GM18502 (cell line): Measurements from ENCODE around the gene ARNT2.
"Not testable (repeated sequence)": the region's sequence is repeated elsewhere in the genome, so short reads cannot be mapped to it uniquely, and the experiment has no call there.

ENCODE experiments used
- ATAC-seq: cut with Tn5 transposase; IDR thresholded peaks from one replicate; pipeline ENCODE4 v1.9.1; 2021; ENCODE audit warnings: mild to moderate bottlenecking; ENCODE audit not compliant: unreplicated experiment, poor library complexity

ARNT2 gene

DNA sequence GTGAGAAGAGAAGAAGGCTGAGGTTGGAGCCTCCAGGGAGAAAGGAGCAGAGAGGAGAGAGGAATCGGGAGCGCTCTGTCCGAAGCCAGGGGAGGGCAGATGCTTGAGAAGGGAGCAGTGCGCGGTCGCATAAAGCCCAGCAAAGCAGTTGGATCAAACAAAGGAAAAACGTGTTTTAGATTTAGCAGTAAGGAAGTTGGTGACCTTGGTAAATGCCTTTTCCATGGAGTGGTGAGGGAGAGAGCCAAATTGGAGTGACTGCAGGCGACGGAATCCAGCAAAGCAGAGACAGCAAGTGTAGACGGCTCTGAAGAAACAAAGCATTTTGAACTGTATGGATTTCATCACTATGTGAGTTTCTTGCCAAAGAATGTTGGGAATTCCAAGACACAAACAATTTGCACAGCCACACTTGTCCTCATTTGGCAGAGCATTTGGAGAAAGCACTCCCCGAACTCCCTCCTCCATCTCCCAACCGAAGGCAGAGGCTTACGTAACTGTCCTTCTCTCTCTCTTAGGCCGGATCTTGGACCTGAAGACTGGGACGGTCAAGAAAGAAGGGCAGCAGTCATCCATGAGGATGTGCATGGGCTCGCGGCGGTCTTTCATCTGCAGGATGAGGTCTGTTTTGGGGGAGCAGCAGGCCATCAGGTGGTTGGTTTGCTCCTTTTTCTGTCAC is 103.6 kb downstream of the ARNT2 start:
- no peak for ATAC-seq

DNA sequence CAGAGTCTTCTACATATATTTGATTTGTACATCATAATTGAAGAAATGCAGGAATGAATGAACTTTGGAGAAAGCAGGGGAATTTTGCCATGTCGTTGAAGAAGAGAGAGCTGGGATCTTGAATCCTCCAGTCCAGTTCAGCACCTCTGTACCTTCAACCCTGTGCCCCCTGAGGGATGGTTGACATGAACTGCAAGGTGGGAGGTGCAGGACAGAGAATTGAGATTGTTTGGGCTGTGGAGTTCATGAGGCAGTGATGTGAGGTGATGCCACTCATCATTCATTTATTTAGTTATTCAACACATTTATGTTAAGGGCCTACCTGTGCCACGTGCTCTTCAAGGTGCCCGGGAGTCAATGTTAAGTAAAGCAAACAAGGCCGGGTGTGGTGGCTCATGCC is 104.6 kb downstream of the ARNT2 start:
- no peak for ATAC-seq

DNA sequence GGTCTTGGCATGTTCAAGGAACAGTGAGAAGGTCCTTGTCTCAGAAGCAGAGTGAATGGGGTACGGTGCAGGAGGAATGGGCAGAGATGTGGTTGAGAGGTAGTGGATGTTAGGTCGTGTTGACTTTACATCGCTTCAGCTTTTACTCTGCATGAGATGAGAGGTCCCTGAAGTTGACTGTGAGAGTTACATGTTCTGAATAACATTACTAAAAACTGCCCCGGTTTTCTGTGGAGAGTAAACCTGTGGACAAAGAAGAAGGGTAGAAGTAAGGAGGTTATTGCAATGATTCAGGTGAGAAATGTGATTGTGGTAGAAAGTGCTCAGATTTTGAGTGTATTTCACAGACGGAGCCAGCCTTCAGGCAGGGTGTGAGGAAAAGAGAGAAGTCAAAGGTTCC is 105.6 kb downstream of the ARNT2 start:
- ATAC-seq = no peak

DNA sequence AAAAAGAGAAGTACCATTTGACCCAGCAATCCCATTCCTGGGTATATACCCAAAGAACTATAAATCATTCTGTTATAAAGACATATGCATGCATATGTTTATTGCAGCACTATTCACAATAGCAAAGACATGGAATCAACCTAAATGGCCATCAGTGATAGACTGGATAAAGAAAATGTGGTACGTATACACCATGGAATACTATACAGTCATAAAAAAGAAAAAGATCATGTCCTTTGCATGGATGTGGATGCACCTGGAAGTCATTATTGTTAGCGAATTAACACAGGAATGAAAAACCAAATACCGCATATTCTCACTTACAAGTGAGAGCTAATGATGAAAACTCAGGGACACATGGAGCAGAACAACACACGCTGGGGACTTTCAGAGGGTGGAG is 106.8 kb downstream of the ARNT2 start:
- ATAC-seq = not testable (repeated sequence)

DNA sequence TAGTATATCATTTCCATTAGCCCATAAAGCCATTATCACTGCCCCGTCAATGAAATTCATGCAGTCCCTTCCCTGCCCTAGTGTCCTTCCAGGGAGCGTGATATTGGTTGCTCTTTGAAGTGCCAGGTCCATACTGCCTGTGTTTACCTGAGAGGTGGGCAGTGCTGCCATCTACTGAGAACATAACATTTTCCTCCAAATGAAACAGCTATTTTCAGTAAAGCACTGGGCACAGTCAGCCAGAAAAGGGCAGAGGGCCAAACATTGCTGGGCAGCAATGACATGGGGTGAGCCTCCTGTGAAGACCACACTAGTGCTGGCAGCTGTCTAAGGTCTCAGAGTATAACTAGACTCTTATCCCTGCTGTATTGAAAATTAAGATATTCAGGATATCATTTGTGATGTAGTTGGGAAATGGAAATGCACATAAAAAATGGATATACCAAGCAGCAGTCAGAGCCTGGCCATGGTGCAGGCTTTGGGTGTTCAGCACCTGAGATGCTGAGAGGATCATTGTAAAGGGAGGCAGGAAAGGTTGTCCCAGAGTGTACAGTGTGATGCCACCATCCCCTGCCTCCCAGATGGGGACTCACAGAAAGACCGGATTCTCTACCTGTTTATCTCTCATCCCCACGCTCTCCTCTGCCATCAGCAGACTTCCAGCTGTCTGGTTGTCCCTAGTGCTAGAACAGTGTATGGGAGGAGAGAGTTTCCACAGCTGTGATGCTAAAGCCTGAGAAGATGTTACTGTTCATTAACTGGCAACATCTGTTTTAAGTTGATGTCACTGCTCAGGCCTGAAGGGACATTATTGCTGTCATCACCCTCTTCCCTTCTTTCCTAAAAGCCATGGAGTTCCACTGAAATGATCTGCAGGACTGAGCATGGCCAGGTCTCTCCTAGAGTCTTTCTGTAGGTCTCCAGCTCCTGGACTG is 108.8 kb downstream of the ARNT2 start:
- ATAC-seq = no peak

DNA sequence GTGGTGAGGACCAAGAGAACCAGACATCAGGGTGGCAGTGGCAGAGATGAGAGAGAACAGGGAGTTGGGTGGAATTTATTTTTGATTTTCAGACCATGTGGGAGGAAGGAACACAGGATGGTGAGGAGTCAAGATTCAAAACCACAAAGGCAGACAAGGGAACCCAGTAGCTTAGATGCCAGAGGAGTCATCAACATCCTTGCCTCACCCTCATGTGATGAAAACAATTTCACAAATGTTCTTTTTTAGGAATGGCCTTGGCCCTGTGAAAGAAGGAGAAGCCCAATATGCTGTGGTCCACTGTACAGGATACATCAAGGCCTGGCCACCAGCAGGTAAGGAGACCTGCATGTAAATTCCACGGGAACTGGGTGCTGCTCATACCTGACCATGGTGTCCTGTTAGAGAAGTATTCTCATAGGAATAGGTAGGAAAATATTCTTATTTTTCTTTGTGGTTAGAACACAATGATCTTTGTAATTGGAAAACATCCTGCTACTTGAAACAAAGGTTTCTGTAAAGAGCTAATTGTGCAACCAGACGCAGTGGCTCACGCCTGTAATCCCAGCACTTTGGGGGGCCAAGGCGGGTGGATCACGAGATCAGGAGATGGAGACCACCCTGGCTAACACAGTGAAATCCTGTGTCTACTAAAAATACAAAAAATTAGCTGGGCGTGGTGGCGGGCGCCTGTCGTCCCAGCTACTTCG is 110.0 kb downstream of the ARNT2 start:
- no peak for ATAC-seq

DNA sequence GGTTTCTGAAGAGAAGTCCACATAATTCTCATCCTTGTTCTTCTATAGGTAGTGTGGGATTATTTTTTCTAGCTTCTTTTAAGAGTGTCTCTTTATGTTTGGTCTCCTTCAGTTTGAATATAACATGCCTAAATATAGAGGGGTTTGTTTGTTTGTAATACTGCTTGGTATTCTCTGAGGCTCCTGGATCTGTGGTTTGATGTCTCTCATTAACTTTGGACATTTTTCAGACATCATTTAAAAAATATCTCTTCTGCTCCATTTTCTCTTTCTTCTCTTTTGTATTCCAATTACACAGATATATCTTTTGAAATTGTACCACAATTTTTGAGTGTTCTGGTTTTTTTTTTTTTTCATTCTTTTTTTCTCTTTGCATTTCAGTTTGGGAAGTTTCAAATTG is 113.1 kb downstream of the ARNT2 start:
- ATAC-seq = no peak

DNA sequence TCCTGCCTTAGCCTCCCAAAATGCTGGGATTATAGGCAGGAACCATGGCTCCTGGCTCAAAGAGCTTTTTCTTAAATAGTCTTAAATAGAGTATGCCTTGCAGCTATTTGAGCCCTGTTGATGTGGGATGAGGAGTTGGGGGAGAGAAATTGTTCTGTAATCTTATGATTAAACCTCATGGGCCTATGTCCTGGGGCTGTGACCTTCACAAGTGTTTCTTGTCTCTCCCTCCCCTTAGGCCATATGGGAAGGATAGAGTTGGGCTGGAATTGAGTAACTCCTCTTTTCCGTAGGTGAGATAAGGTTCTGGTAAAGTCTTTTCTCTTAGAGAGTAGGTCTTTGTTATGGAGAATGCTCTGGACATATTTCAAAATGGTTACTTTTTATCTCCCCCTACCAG is 114.3 kb downstream of the ARNT2 start:
- ATAC-seq = no peak

DNA sequence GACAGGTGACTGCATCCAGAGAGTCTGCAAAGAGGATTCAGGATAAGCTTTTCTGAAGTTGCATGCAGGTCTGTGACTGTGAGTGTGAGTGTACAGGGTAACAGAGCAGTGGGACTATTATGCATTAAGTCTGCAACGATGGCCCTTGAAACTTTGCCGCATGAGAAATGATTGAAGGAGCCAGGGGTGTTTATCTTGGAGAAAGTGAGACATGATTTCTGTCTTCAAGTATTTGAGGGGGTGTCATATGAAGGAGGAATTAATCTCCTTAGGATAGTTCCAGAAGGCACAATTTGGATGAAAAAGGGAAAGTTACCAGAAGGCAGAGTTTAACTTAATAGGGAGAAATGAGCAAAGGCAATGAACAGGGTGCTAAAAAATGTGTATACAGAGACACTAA is 119.6 kb downstream of the ARNT2 start:
- no peak for ATAC-seq

DNA sequence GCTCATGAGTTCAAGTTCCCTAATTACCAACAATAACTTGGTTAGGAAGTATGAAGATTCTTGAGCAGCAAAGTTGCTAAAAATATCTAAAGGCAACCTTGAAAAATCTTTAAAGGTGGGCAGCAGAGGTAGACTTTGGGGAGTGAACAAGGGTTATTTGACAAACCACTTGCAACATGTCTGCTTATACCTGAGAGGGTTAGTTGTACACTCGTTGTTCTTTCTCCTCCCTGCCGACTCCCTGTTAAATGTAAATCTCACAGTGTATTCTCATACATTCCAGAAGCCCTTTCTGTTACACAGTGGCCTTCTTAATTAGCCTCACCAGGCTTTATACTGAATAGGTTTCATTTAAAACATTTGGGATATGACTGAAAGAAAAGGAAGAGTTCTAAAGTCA is 121.7 kb downstream of the ARNT2 start:
- no peak for ATAC-seq

DNA sequence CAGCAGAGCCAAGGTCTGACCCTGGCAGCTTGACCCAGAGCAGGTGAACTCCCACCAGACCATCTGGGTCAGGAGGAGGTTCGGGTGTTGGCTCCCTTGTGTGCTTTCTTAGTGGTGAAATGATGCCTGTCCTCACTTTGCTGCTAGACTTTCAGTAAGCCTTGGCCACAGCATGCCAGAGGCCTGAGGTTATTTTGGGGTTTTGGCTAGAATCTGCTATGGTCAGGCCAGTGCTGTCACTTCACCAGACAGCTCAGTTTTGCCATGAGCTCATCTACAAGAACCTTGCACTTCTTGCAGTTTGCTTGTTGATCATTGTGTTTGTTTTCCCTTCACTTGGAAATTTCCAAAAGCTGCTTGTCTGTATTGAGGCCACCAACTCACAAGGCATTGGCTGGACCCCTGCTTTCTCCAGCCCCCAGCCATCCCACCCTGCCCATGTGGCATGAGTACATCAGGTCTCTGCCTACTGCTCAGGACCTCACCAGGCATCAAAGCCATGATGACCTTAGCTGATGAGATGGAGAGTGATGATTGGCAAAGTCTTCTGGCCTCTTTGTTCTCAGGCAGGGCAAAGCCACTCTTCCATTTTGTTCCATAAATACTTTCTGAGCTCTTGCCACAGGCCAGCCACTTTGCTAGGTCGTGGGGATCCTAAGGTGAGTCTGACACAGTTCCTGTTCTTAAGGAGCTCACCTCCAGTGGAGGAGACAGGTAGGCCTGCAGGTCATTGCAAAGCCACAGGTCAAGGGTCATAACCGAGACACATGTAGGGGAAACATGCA is 122.6 kb downstream of the ARNT2 start:
- no peak for ATAC-seq

DNA sequence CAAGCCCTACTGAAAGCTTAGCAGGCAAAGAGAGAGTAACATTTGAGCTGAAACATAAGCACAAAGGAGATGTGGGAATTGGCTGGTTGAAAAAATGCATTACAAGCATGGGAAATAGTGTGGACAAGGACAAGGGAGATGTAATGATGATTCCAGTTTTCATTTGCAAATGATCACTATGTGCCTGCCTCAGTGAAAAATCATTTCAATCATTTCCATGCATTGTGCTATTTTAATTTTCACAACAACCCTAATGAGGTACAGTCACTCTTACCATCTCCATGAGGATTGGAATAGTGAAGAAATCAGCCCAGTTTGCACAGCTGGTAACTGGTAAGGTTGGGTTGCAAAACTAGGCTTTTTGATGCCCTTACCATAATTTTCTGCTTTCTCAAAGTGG is 123.2 kb downstream of the ARNT2 start:
- no peak for ATAC-seq

DNA sequence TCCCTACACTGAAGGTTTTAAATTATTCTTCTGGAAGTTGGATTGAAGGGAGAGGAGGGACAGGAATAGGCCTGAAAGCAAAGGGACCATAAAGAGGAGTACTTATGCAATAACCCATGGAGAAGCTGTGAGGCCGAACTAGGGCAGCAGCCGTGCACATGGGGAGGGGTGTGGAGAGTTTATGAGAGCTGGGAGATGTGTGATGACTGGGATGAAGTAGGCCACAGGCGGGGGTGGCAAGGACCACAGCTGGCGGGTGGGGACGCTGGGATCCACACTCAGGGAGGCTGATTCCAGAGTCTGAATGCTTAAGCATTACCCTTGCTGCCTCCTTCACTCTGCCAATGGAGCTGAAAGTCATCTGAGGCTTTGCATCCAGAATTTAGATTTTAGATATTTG is 123.8 kb downstream of the ARNT2 start:
- no peak for ATAC-seq

DNA sequence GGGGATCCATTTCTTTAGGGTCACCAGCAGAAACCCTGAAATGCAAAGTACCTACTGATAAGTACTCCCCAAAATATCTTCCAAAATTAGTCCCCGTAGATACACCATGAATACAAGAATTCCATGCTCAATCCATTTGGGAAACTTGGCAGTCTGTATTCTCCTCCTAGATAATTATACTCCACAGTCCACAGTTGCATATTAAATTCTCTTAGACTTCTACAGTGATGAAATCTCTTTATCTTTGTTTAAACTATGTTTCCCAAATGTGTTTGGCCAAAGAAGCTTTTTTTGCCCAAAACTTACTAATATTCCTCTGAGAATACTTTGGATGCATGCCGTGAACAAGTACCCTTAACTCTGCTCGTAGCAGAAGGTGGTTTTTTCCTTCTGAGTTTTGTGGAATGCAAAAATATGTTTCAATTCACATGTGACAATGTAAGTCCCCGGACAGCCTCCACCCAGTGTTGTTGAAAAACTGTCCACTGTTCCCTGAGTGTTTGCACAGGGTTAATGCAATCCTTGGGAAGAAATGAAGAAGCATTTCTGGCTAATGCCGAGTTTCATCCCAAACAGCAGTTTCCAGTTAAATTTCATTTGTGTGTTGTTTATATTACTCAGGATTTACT is 126.7 kb downstream of the ARNT2 start:
- no peak for ATAC-seq

DNA sequence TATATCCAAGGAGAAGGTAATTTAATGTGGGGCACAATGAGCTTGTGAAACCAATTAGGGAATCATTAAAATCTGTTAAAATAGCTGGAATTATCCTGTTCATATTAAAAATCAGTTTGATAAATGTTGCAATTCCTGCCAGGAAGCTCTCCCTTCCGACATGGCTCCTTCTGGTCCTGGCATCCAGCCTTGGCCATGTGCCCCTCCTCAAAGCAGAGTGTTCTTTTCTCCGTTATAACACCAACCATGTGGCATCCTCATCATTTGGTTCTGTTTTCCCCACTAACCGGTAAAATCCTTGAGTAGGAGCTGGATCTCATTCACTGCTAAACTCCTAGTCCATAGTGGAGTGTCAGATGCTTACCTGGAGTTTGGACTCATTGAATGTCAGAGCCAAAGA is 127.2 kb downstream of the ARNT2 start:
- no peak for ATAC-seq

DNA sequence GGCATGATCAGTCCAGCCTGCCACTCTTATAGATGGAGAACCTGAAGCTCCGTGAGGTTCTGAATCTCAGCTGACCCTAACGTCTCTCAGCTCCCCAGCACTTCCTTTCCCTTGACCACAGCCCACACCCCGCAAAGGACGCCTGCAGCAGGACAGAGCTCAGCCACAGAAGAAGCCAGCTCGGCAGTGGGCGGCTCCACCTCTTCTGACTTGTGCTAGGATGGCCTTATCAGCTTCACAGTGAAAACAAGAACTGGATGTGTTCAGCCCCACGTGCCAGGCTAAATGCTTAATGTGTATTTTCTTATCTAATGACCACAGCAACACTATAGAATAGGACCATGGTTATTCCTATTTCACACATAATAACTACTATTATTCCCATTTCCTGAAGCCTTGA is 127.6 kb downstream of the ARNT2 start:
- ATAC-seq = no peak

DNA sequence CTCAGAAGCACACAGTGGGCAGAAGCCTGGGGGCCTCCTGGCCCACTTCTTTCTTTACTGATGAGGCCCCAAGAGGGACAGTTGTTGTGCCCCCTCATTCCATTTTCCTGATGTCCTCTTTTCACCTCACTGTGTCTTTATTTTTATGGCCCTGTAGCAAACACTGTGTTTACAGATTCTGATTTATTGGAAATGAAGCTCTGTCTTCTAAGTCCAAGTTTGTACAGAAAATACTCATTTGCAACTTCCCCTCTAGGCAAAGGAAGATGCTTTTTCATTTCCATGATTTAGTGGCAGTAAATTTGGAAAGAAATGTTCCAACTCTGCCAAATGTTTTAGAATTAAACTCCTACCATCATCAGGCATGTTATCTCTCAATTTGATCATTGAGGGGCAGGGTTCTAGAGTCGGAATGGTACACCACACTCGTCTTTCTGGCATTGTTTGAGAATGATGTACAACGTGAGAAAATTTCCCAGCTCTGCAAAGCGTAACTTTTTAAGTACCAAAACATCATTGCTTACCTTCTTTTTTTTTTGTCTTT is 129.7 kb downstream of the ARNT2 start:
- ATAC-seq = no peak

DNA sequence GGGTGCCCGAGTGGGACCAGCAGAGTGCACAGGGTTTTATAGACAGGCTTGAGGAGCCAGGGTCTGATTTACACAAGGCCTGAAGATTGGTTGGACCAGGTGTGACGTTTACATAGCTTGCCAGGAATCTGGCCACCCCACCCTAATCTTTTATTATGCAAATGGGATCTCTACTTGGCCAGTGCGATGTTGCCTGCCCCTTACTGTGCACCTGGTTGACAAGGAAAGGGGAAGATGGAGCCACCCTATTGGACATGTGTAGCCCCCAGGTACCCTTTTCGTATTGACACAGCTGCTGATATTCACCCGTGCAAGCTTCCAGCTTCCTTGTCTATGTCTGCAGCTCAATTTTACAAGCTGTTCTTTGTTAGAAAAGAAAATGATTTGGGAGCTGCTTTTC is 132.0 kb downstream of the ARNT2 start:
- no peak for ATAC-seq

DNA sequence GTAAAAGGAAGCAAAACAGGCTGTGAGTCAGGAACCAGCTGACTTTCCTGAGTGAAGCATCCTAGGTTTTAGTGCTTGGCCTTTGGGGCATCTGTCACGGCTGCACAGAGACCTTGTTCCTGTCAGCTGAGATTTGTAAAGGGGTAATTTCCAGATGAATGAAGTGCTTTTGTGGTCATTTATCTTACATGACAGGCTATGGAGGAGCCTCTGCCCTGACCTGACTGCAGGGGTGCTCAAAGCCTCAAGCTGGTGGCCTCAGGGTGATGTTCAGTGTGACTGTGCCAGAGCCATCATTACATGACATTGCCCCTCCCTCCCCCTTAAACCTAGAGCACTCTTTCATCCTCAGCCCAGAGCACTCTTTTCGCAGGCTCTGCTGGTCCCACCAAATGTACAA is 132.5 kb downstream of the ARNT2 start:
- ATAC-seq = no peak

DNA sequence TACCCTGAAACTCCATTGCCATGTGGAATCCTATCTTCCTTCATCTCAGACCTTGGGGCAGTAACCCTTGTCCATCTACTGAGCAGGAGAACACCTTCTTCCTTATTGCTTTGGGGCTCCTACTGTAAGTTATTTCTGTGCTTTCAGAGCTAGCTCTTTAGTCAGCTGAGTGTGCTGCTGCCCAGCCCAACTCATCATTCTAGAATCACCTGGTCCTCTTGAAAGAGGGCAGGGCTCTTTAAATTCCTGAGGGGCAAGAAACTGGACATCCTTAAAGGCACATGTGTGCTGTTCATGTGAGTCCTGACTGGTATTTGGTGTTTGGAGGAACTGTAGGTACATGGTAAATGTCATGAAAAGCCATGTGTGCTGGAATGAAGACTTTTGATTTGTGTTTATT is 140.9 kb downstream of the ARNT2 start:
- no peak for ATAC-seq
